ENCODE measurements around the gene ZSWIM6. TPM values are rescaled to one million over a fixed set of nuclear protein-coding genes. Genes with fewer than 3 reads are reported as not detected.

Gene ZSWIM6
- total and polyA plus RNA-seq, 2 experiments from 2014 or later = 3.9 to 6.0 TPM

DNA sequence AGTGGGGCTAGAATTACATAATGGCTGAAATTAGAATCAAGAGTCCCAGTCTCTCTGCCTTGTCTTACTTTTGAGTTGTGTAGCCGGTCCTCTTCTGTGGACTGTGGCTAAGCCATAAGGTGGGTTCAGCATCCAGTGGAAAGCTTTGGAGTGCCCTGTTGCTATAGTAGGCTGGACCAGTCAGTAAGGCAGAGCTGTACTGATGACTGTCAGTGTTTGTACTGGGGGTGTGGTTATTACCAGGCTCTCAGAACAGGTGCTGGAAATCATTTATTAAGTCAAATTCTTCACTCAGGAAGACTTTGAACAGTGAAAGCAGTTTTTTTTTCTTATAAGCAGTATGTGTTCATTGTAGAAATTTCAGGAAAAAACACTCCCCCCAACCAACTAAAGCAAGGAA, 129.4 kb downstream of the ZSWIM6 start:
- H3K36me3 ChIP-seq (ENCODE audit: insufficient read depth) = no peaks in the 10 kb centered on the region
- ATAC-seq = no peak
- H2AFZ ChIP-seq = no peak overlapping the region
- peaks cover 6% of the 10 kb centered on the region; the same call in 1 of the 2 replicates for H3K79me2 ChIP-seq (replicated peaks; ENCODE audit: insufficient read depth)
- peaks cover 16% of the 10 kb centered on the region for H3K4me1 ChIP-seq (ENCODE audit: insufficient read depth)
- H4K20me1 ChIP-seq (replicated peaks; ENCODE audit: insufficient read depth) = no peaks in the 10 kb centered on the region; the same call in 1 of the 2 replicates
- no peak for DNase-seq (ENCODE audit: low spot score)
- H3K36me3 Mint-ChIP-seq (ENCODE audit: low read depth) = no peaks in the 10 kb centered on the region
- H3K4me2 ChIP-seq = no peak overlapping the region
- H3K4me1 Mint-ChIP-seq = peaks cover 23% of the 10 kb centered on the region
- no peak overlapping the region for H3K4me3 Mint-ChIP-seq
- H3K27ac Mint-ChIP-seq = no peak overlapping the region
- no peaks in the 10 kb centered on the region for H3K27me3 Mint-ChIP-seq (ENCODE audit: insufficient read depth, low read depth, poor library complexity)
- no peak overlapping the region for H3K27ac ChIP-seq (ENCODE audit: low read depth)
- TF ChIP-seq EZH2phosphoT487 (IDR thresholded peaks at IDR 0.05; ENCODE audit: unreplicated experiment) (no peak), NANOG (IDR thresholded peaks at IDR 0.05; ENCODE audit: borderline replicate concordance) (no peak), ZNF114 (CRISPR knock-in tag; IDR thresholded peaks at IDR 0.05) (no peak), POLR2AphosphoS5 (IDR thresholded peaks at IDR 0.05; ENCODE audit: low read depth) (no peak), CREB1 (CRISPR knock-in tag; IDR thresholded peaks at IDR 0.05; ENCODE audit: low read depth) (no peak), ZNF331 (CRISPR knock-in tag; IDR thresholded peaks at IDR 0.05; ENCODE audit: low read depth) (no peak), EZH2 (IDR thresholded peaks at IDR 0.05; ENCODE audit: low read depth, unreplicated experiment) (no peak)
- TF ChIP-seq, protein P1, sequence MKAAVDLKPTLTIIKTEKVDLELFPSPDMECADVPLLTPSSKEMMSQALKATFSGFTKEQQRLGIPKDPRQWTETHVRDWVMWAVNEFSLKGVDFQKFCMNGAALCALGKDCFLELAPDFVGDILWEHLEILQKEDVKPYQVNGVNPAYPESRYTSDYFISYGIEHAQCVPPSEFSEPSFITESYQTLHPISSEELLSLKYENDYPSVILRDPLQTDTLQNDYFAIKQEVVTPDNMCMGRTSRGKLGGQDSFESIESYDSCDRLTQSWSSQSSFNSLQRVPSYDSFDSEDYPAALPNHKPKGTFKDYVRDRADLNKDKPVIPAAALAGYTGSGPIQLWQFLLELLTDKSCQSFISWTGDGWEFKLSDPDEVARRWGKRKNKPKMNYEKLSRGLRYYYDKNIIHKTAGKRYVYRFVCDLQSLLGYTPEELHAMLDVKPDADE (IDR thresholded peaks at IDR 0.05) = no peak
- H3K9me2 ChIP-seq (ENCODE audit: insufficient read depth) = no peaks in the 10 kb centered on the region
- H3K27me3 ChIP-seq (ENCODE audit: insufficient read depth) = no peaks in the 10 kb centered on the region
- no peaks in the 10 kb centered on the region for H3F3A ChIP-seq (replicated peaks; ENCODE audit: low read depth)
- H3K4me3 ChIP-seq = no peak overlapping the region
- no peaks in the 10 kb centered on the region for H3K9me3 Mint-ChIP-seq

DNA sequence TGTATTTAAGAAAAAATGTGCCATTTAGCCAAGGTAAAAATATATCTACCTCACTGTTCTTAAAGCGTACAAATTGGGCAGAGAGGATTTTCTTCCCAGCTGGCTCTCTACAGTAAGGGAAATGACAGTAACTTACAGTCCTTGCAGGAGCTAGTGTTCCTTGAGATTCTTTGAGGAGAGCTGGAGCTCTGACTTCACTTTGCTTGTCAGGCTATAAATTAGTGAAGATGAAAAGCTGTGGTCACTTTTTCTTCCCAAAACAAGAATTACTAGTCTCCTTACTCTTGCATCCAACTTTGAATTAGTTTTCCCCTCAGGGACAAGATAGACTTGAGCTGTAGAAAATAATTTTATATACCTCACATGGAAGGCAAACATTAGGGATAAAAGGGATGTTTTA, 129.9 kb downstream of the ZSWIM6 start:
- no peaks in the 10 kb centered on the region for H3K36me3 Mint-ChIP-seq (ENCODE audit: low read depth)
- no peak overlapping the region for H3K27ac Mint-ChIP-seq
- TF ChIP-seq POLR2AphosphoS5 (IDR thresholded peaks at IDR 0.05; ENCODE audit: low read depth) (no peak), STAT1 (IDR thresholded peaks at IDR 0.05; ENCODE audit: unreplicated experiment) (no peak), JUNB (IDR thresholded peaks at IDR 0.05; ENCODE audit: unreplicated experiment) (no peak), EZH2 (IDR thresholded peaks at IDR 0.05; ENCODE audit: low read depth, unreplicated experiment) (no peak), EZH2phosphoT487 (IDR thresholded peaks at IDR 0.05; ENCODE audit: unreplicated experiment) (no peak)
- TF ChIP-seq, protein P1 (IDR thresholded peaks at IDR 0.05) = no peak
- TF ChIP-seq, protein P2, sequence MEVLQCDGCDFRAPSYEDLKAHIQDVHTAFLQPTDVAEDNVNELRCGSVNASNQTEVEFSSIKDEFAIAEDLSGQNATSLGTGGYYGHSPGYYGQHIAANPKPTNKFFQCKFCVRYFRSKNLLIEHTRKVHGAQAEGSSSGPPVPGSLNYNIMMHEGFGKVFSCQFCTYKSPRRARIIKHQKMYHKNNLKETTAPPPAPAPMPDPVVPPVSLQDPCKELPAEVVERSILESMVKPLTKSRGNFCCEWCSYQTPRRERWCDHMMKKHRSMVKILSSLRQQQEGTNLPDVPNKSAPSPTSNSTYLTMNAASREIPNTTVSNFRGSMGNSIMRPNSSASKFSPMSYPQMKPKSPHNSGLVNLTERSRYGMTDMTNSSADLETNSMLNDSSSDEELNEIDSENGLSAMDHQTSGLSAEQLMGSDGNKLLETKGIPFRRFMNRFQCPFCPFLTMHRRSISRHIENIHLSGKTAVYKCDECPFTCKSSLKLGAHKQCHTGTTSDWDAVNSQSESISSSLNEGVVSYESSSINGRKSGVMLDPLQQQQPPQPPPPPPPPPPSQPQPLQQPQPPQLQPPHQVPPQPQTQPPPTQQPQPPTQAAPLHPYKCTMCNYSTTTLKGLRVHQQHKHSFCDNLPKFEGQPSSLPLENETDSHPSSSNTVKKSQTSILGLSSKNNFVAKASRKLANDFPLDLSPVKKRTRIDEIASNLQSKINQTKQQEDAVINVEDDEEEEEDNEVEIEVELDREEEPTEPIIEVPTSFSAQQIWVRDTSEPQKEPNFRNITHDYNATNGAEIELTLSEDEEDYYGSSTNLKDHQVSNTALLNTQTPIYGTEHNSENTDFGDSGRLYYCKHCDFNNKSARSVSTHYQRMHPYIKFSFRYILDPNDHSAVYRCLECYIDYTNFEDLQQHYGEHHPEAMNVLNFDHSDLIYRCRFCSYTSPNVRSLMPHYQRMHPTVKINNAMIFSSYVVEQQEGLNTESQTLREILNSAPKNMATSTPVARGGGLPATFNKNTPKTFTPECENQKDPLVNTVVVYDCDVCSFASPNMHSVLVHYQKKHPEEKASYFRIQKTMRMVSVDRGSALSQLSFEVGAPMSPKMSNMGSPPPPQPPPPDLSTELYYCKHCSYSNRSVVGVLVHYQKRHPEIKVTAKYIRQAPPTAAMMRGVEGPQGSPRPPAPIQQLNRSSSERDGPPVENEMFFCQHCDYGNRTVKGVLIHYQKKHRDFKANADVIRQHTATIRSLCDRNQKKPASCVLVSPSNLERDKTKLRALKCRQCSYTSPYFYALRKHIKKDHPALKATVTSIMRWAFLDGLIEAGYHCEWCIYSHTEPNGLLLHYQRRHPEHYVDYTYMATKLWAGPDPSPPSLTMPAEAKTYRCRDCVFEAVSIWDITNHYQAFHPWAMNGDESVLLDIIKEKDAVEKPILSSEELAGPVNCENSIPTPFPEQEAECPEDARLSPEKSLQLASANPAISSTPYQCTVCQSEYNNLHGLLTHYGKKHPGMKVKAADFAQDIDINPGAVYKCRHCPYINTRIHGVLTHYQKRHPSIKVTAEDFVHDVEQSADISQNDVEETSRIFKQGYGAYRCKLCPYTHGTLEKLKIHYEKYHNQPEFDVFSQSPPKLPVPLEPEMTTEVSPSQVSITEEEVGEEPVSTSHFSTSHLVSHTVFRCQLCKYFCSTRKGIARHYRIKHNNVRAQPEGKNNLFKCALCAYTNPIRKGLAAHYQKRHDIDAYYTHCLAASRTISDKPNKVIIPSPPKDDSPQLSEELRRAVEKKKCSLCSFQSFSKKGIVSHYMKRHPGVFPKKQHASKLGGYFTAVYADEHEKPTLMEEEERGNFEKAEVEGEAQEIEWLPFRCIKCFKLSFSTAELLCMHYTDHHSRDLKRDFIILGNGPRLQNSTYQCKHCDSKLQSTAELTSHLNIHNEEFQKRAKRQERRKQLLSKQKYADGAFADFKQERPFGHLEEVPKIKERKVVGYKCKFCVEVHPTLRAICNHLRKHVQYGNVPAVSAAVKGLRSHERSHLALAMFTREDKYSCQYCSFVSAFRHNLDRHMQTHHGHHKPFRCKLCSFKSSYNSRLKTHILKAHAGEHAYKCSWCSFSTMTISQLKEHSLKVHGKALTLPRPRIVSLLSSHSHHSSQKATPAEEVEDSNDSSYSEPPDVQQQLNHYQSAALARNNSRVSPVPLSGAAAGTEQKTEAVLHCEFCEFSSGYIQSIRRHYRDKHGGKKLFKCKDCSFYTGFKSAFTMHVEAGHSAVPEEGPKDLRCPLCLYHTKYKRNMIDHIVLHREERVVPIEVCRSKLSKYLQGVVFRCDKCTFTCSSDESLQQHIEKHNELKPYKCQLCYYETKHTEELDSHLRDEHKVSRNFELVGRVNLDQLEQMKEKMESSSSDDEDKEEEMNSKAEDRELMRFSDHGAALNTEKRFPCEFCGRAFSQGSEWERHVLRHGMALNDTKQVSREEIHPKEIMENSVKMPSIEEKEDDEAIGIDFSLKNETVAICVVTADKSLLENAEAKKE (CRISPR knock-in tag; IDR thresholded peaks at IDR 0.05) = no peak
- Histone ChIP-seq H3F3A (replicated peaks; ENCODE audit: low read depth) (no peaks in the 10 kb centered on the region), H3K79me2 (replicated peaks; ENCODE audit: insufficient read depth) (peaks cover 9% of the 10 kb centered on the region; the same call in 1 of the 2 replicates), H3K9me2 (ENCODE audit: insufficient read depth) (no peaks in the 10 kb centered on the region), H2AFZ (no peak overlapping the region), H3K4me3 (no peak overlapping the region), H3K27ac (ENCODE audit: low read depth) (no peak overlapping the region), H3K4me2 (no peak overlapping the region), H3K4me1 (ENCODE audit: insufficient read depth) (peaks cover 18% of the 10 kb centered on the region), H3K36me3 (ENCODE audit: insufficient read depth) (no peaks in the 10 kb centered on the region), H3K27me3 (ENCODE audit: insufficient read depth) (no peaks in the 10 kb centered on the region), H4K20me1 (replicated peaks; ENCODE audit: insufficient read depth) (no peaks in the 10 kb centered on the region; the same call in 1 of the 2 replicates)
- DNase-seq (ENCODE audit: low spot score) (no peak), ATAC-seq (no peak)
- H3K4me3 Mint-ChIP-seq = no peak overlapping the region
- H3K4me1 Mint-ChIP-seq = peaks cover 25% of the 10 kb centered on the region
- no peaks in the 10 kb centered on the region for H3K27me3 Mint-ChIP-seq (ENCODE audit: insufficient read depth, low read depth, poor library complexity)
- no peaks in the 10 kb centered on the region for H3K9me3 Mint-ChIP-seq

Data from GM23338 (cell line).